Neural progenitor cell (in vitro differentiated cells): Measurements from ENCODE around the gene GDPGP1.

Source experiments
- CTCF ChIP-seq: fragments of 200-600 bp; sonication (generic); IDR thresholded peaks from 2 replicates; pipeline ENCODE4 v1.5.1; 2017; ENCODE audit warnings: antibody characterized with exemption, mild to moderate bottlenecking
- EZH2 ChIP-seq: fragments of 200-600 bp; sonication (generic); IDR thresholded peaks from 2 replicates; pipeline ENCODE4 v1.6.1; 2017; ENCODE audit warnings: antibody characterized with exemption, mild to moderate bottlenecking, moderate library complexity
- EZH2phosphoT487 ChIP-seq: fragments of 200-600 bp; sonication (generic); IDR thresholded peaks from 2 replicates; pipeline ENCODE4 v1.6.1; 2017; ENCODE audit warnings: antibody characterized with exemption

DNA sequence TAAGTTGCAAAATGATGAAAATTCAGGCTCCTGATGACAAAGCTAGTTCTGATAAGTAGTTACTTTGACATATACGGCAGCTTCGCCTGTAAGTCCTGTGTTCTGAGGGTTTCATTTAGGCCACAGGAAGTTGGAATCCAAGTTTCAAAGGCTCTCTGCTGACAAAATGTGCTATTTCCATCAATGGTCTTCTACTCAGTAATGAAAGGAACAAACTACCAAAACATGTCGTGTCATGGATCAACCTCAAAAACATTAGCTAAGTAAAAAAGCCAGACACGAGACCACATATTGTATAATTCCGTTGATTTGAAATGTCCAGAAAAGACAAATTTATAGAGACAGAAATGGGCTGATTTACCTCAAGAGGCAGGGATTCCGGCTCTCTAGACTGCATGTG lies 53.9 kb downstream of the GDPGP1 start:
- TF ChIP-seq CTCF = no peak
- TF ChIP-seq EZH2phosphoT487 = no peak
- TF ChIP-seq EZH2 = no peak
